Fibroblast of mammary gland (primary cell): Measurements from ENCODE around the gene APOB.

Experiments
- DNase-seq: peaks from one replicate; pipeline ENCODE4 v3.0.0-alpha.2; 2010; ENCODE audit warnings: low read depth
- H3K4me3 ChIP-seq: 2 replicates; pipeline ENCODE4 v1.5.1; 2011; ENCODE audit warnings: low read depth, mild to moderate bottlenecking, low read length, moderate library complexity; ENCODE audit not compliant: control insufficient read depth
- CTCF ChIP-seq: conservative IDR thresholded peaks from 2 replicates; pipeline ENCODE4 v1.5.1; 2011; ENCODE audit warnings: low read depth, low read length, inconsistent platforms; ENCODE audit not compliant: control insufficient read depth, insufficient read depth

The APOB gene

GRCh38 chr2:21014364-21015280 is 29.3 kb downstream of the APOB start:
- no peak for DNase-seq
- H3K4me3 ChIP-seq, result no peak overlapping the region
- no peak for TF ChIP-seq CTCF

- DNase-seq, result no peak
These were observed 30.6 kb downstream of the APOB start for GRCh38 chr2:21013043-21013816.

DNA sequence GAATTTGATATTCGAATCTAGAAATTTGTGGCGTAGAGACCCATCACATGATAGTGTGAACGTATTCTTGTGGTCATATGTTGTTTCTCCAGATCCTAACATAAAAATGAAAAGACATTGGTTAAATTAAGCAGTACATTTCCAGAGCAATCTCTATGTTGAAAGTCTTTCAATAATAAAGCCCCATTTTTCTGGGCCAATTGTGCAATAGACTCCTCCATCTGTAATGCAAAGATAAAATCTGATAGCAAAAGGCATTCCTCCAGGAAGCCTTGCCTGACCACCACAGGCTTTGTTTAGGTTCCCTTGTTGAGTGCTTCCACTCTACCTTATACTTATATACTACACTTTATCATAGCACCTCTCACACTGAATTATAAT is 31.3 kb downstream of the APOB start:
- no peak overlapping the region for H3K4me3 ChIP-seq
- no peak for DNase-seq
- no peak for TF ChIP-seq CTCF

More at GRCh38 chr2:21013043-21013816, 30.6 kb downstream of the APOB start:
- H3K4me3 ChIP-seq, result no peak overlapping the region
- no peak for TF ChIP-seq CTCF

- no peak for DNase-seq
- H3K4me3 ChIP-seq, result no peak overlapping the region
- TF ChIP-seq CTCF, result no peak
These were observed 31.9 kb downstream of the APOB start for GRCh38 chr2:21011876-21012556.

- TF ChIP-seq CTCF, result no peak
- H3K4me3 ChIP-seq, result no peak overlapping the region
- no peak for DNase-seq
These were observed 32.4 kb downstream of the APOB start for GRCh38 chr2:21011453-21011852.

- H3K4me3 ChIP-seq, result no peak overlapping the region
- no peak for TF ChIP-seq CTCF
- DNase-seq, result no peak
These were observed 32.9 kb downstream of the APOB start for GRCh38 chr2:21010813-21011439.
